ENCODE data around the gene NPIPA3.
"Not testable (repeated sequence)": the region's sequence is repeated elsewhere in the genome, so short reads cannot be mapped to it uniquely, and the experiment has no call there.

The NPIPA3 gene

DNA sequence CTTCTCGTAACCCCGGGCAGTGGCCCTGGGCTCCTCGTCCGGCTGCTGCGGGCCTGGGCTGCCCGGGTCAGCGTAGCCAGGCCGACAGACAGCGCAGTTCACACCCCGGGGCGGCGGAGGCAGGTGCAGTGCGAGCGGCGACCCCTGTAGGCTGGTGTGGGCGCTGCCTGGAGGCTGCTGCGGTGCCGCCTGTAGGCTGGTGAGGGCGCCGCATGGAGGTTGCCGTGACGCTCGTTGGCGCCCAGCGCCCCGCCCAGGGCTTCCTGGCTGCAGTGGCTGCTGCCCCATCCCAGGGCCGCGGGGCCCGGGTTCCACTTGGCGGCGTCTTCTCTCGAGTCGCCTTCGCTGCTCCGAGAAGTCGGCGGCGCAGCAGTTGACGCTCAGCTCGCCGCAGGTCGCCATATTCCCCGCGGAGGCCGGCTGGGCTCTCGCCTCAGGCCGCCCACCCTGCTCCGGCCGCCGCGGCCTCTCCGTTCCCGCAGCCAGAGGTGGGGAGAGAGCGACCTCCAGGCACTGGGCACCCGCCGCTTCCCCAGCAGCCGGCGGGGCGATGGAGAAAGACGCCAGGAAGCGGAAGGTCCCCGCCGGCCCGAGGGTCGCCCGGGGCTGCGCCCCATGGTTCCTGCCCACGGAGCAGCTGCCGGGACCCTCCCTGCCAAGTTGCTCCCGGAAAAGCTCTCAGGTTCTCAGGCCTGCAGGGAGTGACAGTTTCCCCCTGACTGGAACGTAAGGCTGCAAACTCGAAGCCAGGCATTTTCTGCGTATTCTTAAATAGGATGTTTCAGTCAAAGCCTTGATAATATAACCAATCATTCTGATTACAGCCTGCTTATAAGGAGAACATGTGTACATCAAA lies at the start of gene NPIPA3:
Gene NPIPA3 (plus strand): TSS at position 256 of the 856 bp plus-strand sequence. CDS start 5,533 bp downstream, outside the sequence.
- DNase-seq: not testable (repeated sequence)

DNA sequence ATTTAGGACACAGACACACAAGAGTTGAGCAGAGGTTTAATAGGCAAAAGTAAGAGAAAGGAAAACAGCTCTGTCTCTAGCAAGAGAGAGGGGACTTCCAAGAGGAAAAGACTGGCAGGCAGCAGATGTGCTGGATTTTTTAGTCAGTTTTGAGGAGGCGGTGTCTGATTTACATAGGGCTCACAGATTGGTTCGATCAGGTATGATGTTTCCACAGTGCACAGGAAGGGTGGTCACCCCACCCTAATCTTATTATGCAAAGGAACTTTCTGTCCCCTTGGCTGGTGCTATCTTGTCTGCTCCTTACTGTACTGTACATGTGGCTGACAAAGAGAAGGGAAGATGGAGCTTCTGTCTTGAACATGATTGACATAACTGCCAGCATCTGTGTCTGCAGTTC lies 45.1 kb upstream of the NPIPA3 start:
- DNase-seq: peak in 1 of 2 donors; percentile 11

DNA sequence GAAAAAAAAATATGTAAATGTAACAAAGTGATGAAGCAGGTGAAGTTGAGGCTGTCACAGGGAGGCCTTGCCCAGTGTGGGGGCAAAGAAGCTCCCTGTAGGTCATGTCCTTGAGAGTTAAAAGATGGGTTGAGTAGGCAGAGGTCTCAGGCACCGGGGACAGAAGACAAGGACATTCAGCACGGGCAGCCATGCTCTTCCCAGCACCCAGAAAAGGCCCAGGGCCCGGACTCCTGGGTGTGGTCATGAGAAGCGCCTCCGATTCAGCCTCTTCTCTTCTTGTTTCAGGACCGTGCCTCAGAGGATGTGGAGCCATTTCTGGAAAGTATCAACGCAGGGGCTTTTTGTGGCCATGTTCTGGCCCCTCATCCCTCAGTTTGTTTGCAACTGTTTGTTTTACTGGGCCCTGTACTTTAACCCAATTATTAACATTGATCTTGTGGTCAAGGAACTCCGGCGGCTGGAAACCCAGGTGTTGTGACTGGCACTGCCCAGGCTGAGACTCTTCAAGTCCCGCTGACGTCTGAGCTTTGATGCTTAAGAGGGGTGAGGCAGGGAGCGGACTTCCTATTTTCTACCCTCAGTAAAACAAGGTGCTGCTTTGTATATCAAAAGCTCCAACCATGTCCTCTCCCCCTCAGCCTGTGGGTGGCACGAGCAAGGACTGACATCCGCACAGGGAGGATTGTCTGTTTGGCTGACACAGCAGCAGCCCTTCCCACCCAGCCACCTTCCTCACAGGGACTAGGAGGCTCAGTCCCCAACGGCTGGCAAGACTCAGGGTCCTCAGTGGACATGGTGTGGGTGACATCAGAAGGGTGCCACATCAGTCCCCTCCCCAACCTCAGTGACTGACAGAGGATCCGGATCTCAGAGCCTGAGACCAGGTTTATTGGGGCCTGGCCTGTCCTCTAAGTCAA lies 35.6 kb upstream of the NPIPA3 start:
- DNase-seq: no peak

DNA sequence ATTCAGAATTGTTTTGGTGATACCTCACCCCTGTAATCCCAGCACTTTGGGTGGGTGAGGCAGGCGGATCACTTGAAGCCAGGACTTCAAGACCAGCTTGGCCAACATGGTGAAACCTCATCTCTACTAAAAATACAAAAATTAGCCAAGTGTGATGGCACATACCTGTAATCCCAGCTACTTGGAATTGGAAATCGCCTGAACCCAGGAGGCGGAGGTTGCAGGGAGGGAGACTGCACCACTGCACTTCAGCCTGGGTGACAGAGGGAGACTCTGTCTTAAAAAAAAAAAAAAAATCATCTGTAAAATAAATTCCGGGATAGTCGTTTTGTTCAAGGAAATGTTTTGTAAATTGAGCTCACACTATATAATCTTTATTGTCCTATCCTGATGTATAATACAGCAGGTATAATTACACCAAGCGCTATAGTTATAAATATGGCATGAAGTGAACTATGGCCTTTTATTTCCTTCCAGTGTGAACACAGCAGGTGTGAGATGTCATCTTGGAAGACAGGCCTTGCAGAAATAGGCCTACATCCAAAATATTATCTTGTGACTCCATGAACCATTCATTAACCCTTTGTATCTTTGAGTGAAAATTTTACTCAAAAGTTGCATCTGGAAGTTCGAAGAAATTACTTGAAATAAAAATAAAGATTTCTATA lies 34.5 kb upstream of the NPIPA3 start:
- no peak for DNase-seq

DNA sequence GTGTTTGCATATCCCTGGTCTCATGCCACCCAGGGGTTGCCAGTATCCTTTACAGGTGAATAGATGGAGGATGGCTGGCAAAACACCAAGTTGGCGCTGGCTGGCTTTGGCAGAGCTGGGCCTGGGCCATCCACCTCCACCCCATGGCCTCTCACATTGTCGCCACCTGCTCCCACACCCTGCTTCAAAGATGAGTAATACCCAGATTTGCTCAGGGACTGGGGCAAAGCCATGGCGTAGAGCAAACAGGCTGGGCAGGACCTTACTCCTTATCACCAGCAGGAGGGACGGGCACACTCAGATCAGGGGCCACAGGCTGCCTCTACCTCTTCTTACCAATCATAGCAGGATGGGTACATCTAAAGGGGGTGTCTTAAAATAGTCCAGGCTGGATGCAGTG lies 33.4 kb upstream of the NPIPA3 start:
- no peak for DNase-seq

DNA sequence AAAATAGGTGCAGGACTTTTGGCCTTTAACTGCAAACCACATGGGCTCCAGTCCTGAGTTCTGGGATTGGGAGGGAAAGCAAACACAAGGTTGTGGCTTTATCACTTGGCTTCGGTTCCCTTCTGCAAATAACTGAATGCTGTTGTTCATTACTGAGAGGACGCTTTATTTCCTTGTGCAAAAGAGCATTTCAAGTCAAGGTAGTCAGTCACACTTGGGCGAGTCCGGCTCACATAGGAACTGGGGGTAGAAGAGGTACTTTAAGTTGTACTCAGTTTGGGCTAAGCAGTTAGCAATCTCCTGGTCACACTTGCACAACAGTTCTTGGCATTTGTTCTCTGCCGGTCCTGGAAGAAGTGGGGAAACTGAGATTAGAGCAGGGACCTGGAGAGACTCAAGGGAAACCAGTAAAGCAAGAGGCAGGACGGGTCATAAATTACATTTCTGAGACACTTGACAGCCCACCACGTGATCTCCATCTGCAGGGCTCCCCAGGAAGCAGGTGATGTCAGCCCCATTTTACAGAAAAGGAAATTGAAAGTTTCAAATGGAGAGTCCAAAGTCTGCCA lies 30.7 kb upstream of the NPIPA3 start:
- no peak for DNase-seq

DNA sequence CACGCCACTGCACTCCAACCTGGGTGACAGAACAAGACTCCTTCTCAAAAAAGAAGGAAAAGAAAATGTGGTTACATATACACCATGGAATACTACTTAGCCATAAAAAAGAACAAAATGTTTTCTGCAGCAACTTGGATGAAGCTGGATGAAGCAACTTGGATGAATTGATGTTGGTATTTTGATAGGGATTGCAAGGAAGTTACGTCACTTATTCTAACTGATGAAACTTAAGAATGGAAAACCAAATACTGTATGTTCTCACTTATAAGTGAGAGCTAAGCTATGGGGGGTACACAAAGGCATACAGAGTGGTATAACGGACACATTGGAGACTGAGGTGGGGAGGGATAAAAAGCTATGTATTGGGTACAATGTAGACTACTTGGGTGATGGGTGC lies 26.6 kb upstream of the NPIPA3 start:
- DNase-seq: no peak

DNA sequence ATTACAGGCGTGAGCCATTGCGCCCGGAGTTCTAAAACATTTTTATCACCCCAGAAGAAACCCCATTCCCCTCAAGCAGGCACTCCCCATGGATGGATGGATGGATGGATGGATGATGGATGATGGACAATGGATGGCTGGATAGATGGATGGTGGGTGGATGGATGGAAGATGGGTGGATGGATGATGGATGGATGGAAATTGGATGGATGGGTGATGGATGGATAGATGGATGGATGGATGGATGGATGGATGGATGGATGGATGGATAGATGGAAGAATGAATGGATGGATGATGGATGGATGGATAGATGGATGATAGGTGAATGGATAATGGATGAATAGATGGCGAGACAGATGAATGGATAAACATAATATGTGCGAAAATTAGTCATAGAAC lies 25.6 kb upstream of the NPIPA3 start:
- DNase-seq: no peak

DNA sequence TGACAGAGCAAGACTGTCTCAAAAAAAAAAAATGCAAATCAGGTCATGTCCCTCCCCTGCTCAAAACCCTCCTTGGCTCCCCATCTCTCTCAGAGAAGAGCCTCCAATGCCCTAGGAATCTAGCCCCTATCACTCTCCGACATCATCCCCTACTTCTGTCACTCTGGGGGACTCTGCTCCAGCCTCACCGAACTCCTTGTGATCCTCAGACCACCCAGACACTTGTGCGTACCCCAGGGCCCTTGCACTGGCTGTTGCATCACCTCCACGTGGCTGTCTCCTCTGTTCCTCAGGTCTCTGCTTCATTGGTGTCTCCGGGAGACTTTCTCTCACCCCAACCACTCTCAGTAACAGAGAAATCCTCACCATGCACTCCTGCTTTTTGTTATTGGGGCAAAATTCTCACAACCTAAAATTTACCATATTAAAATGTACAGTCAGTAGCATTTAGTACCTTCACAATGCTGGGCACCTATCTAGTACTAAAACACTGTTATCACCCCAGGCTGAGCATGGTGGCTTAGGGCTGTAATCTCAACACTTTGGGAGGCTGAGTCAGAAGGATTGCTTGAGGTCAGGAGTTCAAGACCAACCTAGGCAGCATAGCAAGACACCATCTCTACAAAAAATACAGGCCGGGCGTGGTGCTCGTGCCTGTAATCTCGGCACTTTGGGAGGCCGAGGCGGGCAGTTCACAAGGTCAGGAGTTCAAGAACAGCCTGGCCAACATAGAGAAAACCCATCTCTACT lies 24.3 kb upstream of the NPIPA3 start:
- no peak for DNase-seq

DNA sequence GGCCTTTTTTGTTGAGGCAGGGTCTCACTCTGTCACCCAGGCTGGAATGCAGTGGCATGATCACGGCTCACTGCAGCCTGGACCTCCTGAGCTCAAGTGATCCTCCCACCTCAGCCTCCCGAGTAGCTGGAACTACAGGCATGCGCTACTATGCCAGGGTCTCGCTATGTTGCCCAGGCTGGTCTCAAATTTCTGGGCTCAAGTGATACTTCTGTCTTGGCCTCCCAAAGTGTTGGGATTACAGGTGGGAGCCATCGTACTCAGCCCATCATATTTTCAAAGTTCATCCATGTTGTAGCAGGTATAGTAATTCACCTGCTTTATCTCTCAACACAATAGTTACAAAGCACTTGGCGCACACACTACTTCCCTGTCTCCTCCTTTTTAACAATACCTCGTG lies 22.8 kb upstream of the NPIPA3 start:
- not testable (repeated sequence) for DNase-seq

DNA sequence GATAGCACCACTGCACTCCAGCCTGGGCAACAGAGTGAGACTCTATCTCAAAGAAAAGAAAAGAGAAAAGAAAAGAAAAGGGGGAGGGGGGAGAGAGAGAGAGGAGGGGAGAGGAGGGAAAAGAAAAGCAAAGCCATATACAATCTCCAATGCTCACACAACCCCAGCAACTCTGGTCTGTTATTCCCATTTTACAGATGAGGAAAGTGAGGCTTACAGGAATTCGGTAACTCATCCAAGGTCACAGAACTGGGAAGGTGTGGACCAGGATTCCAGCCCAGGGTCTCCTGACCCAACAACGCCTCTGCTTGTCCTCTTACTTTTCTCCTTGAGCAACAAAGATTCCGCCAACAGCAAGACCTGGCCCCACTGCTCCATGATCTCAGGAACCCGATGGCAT lies 22.1 kb upstream of the NPIPA3 start:
- DNase-seq: no peak

DNA sequence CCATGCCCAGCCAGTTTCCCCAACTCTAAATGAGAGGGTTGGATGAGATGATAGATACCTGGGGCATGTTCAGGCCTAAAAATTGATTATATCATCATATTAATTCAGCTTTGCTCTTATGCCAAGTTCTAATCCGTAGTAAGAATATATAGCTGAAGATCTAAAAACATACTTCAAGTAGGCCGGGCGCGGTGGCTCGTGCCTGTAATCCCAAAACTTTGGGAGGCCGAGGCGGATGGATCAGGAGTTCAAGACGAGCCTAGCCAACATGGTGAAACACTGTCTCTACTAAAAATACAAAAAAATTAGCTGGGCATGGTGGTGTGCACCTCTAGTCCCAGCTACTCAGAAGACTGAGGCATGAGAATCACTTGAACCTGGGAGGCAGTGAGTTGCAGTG lies 21.1 kb upstream of the NPIPA3 start:
- DNase-seq: no peak

DNA sequence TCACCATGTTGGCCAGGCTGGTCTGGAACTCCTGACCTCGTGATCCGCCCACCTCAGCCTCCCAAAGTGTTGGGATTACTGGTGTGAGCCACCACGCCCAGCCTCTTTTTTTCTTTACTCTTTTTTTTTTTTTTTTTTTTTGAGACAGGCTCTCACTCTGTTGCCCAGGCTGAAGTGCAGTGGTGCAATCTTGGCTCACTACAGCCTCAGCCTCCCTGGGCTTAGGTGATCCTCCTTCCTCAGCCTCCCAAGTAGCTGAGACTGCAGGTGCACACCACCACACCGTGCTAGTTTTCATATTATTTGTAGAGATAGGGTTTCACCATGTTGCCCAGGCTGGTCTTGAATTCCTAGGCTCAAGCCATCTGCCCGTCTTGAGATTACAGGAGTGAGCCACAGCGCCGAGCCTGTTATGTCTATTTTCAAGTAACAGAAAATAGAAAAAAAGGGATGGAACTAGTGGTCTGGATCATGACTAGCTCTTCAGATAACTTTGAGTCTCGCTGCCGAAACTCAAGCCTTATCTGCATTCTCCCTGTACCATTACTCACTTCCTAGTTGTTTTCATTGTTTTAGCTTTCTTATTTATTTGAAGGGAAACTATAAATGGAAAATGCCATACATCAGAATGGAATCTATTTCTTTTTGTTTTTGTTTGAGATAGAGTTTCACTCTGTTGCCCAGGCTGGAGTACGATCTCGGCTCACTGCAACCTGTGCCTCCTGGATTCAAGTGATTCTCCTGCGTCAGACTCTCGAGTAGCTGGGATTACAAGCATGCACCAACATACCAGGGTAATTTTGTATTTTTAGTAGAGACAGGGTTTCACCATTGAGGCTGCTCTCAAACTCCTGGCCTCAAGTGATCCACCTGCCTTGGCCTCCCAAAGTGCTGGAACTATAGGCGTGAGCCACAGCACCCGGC lies 17.1 kb upstream of the NPIPA3 start:
- DNase-seq: not testable (repeated sequence)

DNA sequence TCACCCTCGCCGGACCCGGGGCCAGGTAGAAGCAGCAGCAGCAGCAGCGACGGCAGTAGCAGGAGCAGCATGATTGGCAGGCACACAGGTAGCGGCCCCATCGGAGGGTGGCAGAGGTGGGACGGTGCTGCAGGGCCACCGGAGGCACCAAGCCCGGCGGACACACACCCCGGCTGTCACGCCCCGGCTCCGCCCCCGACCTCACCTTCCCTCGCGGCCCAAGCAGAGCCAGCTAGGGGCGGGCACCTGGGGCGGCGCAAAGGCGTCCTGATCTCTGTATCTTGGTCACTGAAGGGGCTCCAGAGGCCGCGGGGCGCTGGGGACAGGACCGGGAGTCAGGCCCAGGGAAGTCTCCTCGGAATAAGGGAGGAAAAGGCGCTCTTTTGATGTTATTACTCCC lies 9.1 kb upstream of the NPIPA3 start, which contains the start of gene PLA2G10:
Gene PLA2G10 (minus strand): TSS at position 180 of the 400 bp plus-strand sequence. CDS start 79 bp downstream, at position 101.
- DNase-seq: not testable (repeated sequence)

DNA sequence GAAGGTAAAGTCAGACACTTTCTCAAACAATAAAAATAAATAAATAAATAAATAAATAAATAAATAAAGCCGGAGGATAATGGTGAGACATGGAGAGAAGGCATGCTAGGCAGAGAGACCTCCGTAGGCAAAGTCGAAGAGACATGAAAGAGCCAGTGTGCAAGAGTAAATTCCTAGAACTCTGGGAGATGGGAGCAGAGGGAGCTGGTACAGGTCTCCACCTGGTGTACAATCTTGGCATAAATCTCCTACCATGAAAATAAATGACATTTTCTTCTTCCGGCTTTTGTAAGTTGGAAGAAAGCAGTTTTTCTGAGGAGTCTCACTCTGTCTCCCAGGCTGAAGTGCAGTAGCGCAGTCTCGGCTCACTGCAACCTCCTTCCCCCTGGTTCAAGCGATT lies 1.4 kb upstream of the NPIPA3 start:
- not testable (repeated sequence) for DNase-seq

DNA sequence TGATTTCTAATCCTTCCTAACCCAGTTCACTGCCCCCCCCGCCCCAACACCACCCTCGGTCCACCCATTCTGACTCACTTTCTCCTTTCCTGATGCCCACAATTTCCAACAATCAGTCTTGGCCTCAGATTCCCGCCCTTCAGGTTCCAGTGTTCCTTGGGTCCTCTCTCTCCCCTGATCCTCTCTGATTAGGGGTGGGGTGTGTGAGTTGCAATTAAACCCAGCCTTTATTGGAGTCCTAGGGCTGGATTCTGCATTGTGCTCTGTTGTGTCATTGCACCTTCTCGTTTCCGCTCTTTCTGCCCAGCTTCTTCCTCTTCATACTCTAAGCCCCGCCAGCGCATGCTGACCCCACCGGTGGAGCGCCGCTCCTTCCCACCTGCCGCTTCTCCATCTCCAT lies 539 bp upstream of the NPIPA3 start:
- DNase-seq: not testable (repeated sequence)

DNA sequence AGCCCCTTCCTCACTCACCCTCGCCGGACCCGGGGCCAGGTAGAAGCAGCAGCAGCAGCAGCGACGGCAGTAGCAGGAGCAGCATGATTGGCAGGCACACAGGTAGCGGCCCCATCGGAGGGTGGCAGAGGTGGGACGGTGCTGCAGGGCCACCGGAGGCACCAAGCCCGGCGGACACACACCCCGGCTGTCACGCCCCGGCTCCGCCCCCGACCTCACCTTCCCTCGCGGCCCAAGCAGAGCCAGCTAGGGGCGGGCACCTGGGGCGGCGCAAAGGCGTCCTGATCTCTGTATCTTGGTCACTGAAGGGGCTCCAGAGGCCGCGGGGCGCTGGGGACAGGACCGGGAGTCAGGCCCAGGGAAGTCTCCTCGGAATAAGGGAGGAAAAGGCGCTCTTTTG lies 30.0 kb downstream of the NPIPA3 start:
- DNase-seq: not testable (repeated sequence)

DNA sequence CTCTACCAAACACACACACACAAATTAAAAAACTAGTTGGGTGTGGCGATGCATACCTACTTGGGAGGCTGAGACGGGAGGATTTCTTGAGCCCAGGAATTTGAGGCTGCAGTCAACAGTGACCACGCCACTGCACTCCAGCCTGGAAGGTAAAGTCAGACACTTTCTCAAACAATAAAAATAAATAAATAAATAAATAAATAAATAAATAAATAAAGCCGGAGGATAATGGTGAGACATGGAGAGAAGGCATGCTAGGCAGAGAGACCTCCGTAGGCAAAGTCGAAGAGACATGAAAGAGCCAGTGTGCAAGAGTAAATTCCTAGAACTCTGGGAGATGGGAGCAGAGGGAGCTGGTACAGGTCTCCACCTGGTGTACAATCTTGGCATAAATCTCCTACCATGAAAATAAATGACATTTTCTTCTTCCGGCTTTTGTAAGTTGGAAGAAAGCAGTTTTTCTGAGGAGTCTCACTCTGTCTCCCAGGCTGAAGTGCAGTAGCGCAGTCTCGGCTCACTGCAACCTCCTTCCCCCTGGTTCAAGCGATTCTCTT lies 37.7 kb downstream of the NPIPA3 start:
- DNase-seq: not testable (repeated sequence)

DNA sequence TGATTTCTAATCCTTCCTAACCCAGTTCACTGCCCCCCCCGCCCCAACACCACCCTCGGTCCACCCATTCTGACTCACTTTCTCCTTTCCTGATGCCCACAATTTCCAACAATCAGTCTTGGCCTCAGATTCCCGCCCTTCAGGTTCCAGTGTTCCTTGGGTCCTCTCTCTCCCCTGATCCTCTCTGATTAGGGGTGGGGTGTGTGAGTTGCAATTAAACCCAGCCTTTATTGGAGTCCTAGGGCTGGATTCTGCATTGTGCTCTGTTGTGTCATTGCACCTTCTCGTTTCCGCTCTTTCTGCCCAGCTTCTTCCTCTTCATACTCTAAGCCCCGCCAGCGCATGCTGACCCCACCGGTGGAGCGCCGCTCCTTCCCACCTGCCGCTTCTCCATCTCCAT lies 38.6 kb downstream of the NPIPA3 start:
- DNase-seq: not testable (repeated sequence)
